Spleen (tissue), 7 donors: ENCODE data around the gene SYNGAP1.

ENCODE experiments used
- POLR2A ChIP-seq, 3 donors: fragments of 450-650 bp; IDR thresholded peaks; one replicate each; pipeline ENCODE4 v1.5.1; 2017; ENCODE audit warnings: antibody characterized with exemption in 3 of 3, mild to moderate bottlenecking in 1 of 3
- TF ChIP-seq, protein P1 (sequence below), 11 experiments: fragments of 200-600 bp in 7 of 11; fragments of 450-650 bp in 4 of 11; sonication (generic) in 4 of 11; IDR thresholded peaks in 8 of 11; conservative IDR thresholded peaks in 3 of 11; 1 replicate in 7 of 11; 2 replicates in 4 of 11; pipeline versions ENCODE4 v1.4.0 to v1.8.0; 2016 to 2021; ENCODE audit warnings: antibody characterized with exemption in 11 of 11, inconsistent platforms in 4 of 11, mild to moderate bottlenecking in 1 of 11
- donor health status: DM: no; HTN: no; CAD: no; lungs with moderate emphysema.
- donor health status: DM: no; HTN: no; CAD: no.
- donor health status: DM: no; HTN: no; CAD: no.

DNA sequence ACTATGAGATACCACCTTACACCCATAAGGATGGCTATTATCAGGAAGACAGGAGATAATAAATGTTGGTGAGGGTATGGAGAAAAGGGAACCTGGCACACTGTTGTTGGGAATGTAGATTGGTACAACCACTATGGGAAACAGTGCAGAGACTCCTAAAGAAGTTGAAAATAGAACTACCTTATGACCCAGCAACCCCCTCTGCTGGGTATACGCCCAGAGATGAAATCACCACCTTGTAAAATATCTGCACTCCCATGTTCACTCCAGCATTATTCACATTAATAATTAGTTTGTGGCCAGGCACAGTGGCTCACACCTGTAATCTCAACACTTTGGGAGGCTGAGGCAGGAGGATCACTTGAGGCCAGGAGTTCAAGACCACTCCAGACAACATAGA is 61.3 kb downstream of the SYNGAP1 start:
- TF ChIP-seq, protein P1, sequence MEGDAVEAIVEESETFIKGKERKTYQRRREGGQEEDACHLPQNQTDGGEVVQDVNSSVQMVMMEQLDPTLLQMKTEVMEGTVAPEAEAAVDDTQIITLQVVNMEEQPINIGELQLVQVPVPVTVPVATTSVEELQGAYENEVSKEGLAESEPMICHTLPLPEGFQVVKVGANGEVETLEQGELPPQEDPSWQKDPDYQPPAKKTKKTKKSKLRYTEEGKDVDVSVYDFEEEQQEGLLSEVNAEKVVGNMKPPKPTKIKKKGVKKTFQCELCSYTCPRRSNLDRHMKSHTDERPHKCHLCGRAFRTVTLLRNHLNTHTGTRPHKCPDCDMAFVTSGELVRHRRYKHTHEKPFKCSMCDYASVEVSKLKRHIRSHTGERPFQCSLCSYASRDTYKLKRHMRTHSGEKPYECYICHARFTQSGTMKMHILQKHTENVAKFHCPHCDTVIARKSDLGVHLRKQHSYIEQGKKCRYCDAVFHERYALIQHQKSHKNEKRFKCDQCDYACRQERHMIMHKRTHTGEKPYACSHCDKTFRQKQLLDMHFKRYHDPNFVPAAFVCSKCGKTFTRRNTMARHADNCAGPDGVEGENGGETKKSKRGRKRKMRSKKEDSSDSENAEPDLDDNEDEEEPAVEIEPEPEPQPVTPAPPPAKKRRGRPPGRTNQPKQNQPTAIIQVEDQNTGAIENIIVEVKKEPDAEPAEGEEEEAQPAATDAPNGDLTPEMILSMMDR (IDR thresholded peaks at IDR 0.05 in 8 of 11, conservative IDR thresholded peaks at IDR 0.05 in 3 of 11): no peak
- no peak for TF ChIP-seq POLR2A (IDR thresholded peaks at IDR 0.05)
